Breast epithelium (tissue), 3 donors: Measurements from ENCODE around the gene PMP22.

Experiments
- CTCF ChIP-seq, 3 donors: fragments of 450-650 bp; IDR thresholded peaks; one replicate each; pipeline ENCODE4 v1.5.1; 2016 to 2017; ENCODE audit warnings: antibody characterized with exemption in 3 of 3, mild to moderate bottlenecking in 3 of 3, moderate library complexity in 3 of 3
- POLR2A ChIP-seq: fragments of 450-650 bp; IDR thresholded peaks from one replicate; pipeline ENCODE4 v1.6.1; 2016; ENCODE audit warnings: antibody characterized with exemption, mild to moderate bottlenecking, moderate library complexity
- POLR2AphosphoS5 ChIP-seq, 3 donors: sonication (generic); formaldehyde crosslinking; IDR thresholded peaks; one replicate each; pipeline ENCODE4 v1.6.1; 2017; ENCODE audit warnings: antibody characterized with exemption in 3 of 3

GRCh38 chr17:15213381-15214087 is 51.6 kb downstream of the PMP22 start:
- TF ChIP-seq CTCF (IDR thresholded peaks at IDR 0.05) (no peak), POLR2A (no peak), POLR2AphosphoS5 (IDR thresholded peaks at IDR 0.05) (no peak)
